ENCODE data around the gene TNNT3. TPM values are rescaled to one million over a fixed set of nuclear protein-coding genes. Genes with fewer than 3 reads are reported as not detected.

TNNT3 gene
- polyA plus RNA-seq, 3 donors = 9.7 to 12.5 (median 10.5) TPM

GRCh38 chr11:1894759-1895158, 24.7 kb upstream of the TNNT3 start:
- DNase-seq = no peak

GRCh38 chr11:1896468-1896867, 23.0 kb upstream of the TNNT3 start:
- DNase-seq = no peak

GRCh38 chr11:1896923-1897322, 22.6 kb upstream of the TNNT3 start:
- no peak for DNase-seq

GRCh38 chr11:1899090-1899489, 20.4 kb upstream of the TNNT3 start:
- DNase-seq = no peak

GRCh38 chr11:1899686-1900085, 19.8 kb upstream of the TNNT3 start:
- DNase-seq = no peak

- DNase-seq = peak; percentile 49
These were observed 13.3 kb upstream of the TNNT3 start for GRCh38 chr11:1906181-1906580.

GRCh38 chr11:1906611-1907423, 12.7 kb upstream of the TNNT3 start:
- DNase-seq = no peak

GRCh38 chr11:1908618-1909017, 10.9 kb upstream of the TNNT3 start:
- DNase-seq = peak; percentile 65

GRCh38 chr11:1909524-1909923, 10.0 kb upstream of the TNNT3 start:
- DNase-seq = no peak

- no peak for DNase-seq
These were observed 7.1 kb upstream of the TNNT3 start for GRCh38 chr11:1912289-1912878.

GRCh38 chr11:1913271-1914060, 6.0 kb upstream of the TNNT3 start:
- DNase-seq = no peak

- DNase-seq = no peak
These were observed 3.7 kb upstream of the TNNT3 start for GRCh38 chr11:1915795-1916131.

- no peak for DNase-seq
These were observed 3.1 kb upstream of the TNNT3 start for GRCh38 chr11:1916132-1916985.

GRCh38 chr11:1916986-1917522, 2.4 kb upstream of the TNNT3 start:
- DNase-seq = no peak

- DNase-seq = no peak
These were observed 1.7 kb upstream of the TNNT3 start for GRCh38 chr11:1917523-1918435.

GRCh38 chr11:1918436-1919315, 827 bp upstream of the TNNT3 start:
- DNase-seq = no peak

- no peak for DNase-seq
These were observed 815 bp downstream of the TNNT3 start for GRCh38 chr11:1920128-1920908.

GRCh38 chr11:1920909-1921573, 1.5 kb downstream of the TNNT3 start:
- DNase-seq = no peak

Measured in renal pelvis (tissue), 4 donors.